K562 (cell line): ENCODE data around the gene PPDPF. TPM values are rescaled to one million over a fixed set of nuclear protein-coding genes. Genes with fewer than 3 reads are reported as not detected.

ENCODE experiments used
- ARID2 ChIP-seq: fragments of 450-650 bp; IDR thresholded peaks from 2 replicates; pipeline ENCODE4 v1.6.1; 2017; ENCODE audit warnings: antibody characterized with exemption, mild to moderate bottlenecking
- ATF2 ChIP-seq: sonication (generic); formaldehyde crosslinking; IDR thresholded peaks from 2 replicates; pipeline ENCODE4 v1.8.1; 2022; ENCODE audit warnings: missing genetic modification reagents
- BRD4 ChIP-seq: fragments of 200-600 bp; sonication (generic); IDR thresholded peaks from 2 replicates; pipeline ENCODE4 v1.6.1; 2017; ENCODE audit warnings: inconsistent platforms
- CHD1 ChIP-seq: fragments of 200-600 bp; sonication (generic); IDR thresholded peaks from one replicate; pipeline ENCODE4 v1.6.1; 2012; ENCODE audit warnings: mild to moderate bottlenecking, moderate library complexity, low read length, inconsistent platforms
- GABPA ChIP-seq: fragments of 200-800 bp; sonication (Bioruptor generic); conservative IDR thresholded peaks from 2 replicates; pipeline ENCODE4 v1.6.1; 2016; ENCODE audit warnings: low read depth, missing genetic modification characterization, missing compliant biosample characterization
- GABPB1 ChIP-seq: sonication (generic); formaldehyde crosslinking; IDR thresholded peaks from 2 replicates; pipeline ENCODE4 v1.8.0; 2022; ENCODE audit warnings: mild to moderate bottlenecking, missing genetic modification reagents
- GATA2 ChIP-seq: sonication (generic); formaldehyde crosslinking; IDR thresholded peaks from 2 replicates; pipeline ENCODE4 v1.4.0; 2020; ENCODE audit warnings: mild to moderate bottlenecking, missing genetic modification reagents
- GTF2F1 ChIP-seq: IDR thresholded peaks from 2 replicates; pipeline ENCODE4 v1.6.1; 2011; ENCODE audit warnings: low read depth, low read length, improper control_type of control experiment
- HDAC3 ChIP-seq: fragments of 450-650 bp; IDR thresholded peaks from 2 replicates; pipeline ENCODE4 v1.6.1; 2018; ENCODE audit warnings: borderline replicate concordance, mild to moderate bottlenecking, moderate library complexity; ENCODE audit not compliant: partially characterized antibody
- HEY1 ChIP-seq: fragments of 250-450 bp; sonication (Bioruptor Pico); IDR thresholded peaks from 2 replicates; pipeline ENCODE4 v1.5.0; 2020; ENCODE audit warnings: mild to moderate bottlenecking, moderate library complexity, borderline replicate concordance
- LARP7 ChIP-seq: fragments of 450-650 bp; IDR thresholded peaks from 2 replicates; pipeline ENCODE4 v1.6.1; 2016
- LEF1 ChIP-seq: fragments of 450-650 bp; IDR thresholded peaks from 2 replicates; pipeline ENCODE4 v1.6.1; 2016; ENCODE audit warnings: mild to moderate bottlenecking
- NR4A1 ChIP-seq, 2 experiments: fragments of 250-450 bp in 1 of 2; fragments of 450-650 bp in 1 of 2; sonication (Bioruptor Pico) in 1 of 2; IDR thresholded peaks; 2 replicates each; pipeline versions ENCODE4 v1.4.0 to v1.6.1; 2016 to 2020; ENCODE audit warnings: mild to moderate bottlenecking in 2 of 2, missing compliant biosample characterization in 1 of 2, missing genetic modification characterization in 1 of 2, moderate library complexity in 1 of 2
- SMC3 ChIP-seq: conservative IDR thresholded peaks from 2 replicates; pipeline ENCODE4 v1.6.1; 2011; ENCODE audit warnings: low read depth, low read length, improper control_type of control experiment; ENCODE audit not compliant: insufficient read depth
- SREBF1 ChIP-seq: fragments of 150-350 bp; IDR thresholded peaks from 2 replicates; pipeline ENCODE4 v1.6.1; 2014; ENCODE audit warnings: antibody characterized with exemption, low read depth, low read length, borderline replicate concordance
- TAL1 ChIP-seq: fragments of 450-650 bp; IDR thresholded peaks from 2 replicates; pipeline ENCODE4 v1.6.1; 2016; ENCODE audit warnings: mild to moderate bottlenecking
- XRCC3 ChIP-seq: fragments of 450-650 bp; IDR thresholded peaks from 2 replicates; pipeline ENCODE4 v1.6.1; 2017; ENCODE audit warnings: mild to moderate bottlenecking, moderate library complexity
- ZBTB17 ChIP-seq: fragments of 450-650 bp; formaldehyde crosslinking; IDR thresholded peaks from 2 replicates; pipeline ENCODE4 v1.4.0; 2020; ENCODE audit warnings: mild to moderate bottlenecking
- ZNF263 ChIP-seq: sonication (generic); formaldehyde crosslinking; IDR thresholded peaks from 2 replicates; pipeline ENCODE4 v1.8.0; 2022; ENCODE audit warnings: mild to moderate bottlenecking, missing genetic modification reagents, borderline replicate concordance
- polyA plus RNA-seq, 8 experiments: library from polyadenylated mRNA; depleted of rRNA in 4 of 8; stranded (reverse) in 5 of 8; unstranded in 3 of 8; fragments of >200 nt; fragmentation: Nextera tagmentation in 2 of 8; fragmentation: Illumina TruSeq in 1 of 8; extraction: Ambion mirVana in 2 of 8; extraction: Trizol in 1 of 8; gene quantifications; 2 replicates each; pipeline versions ENCODE4 v1.2.1 to v1.2.3, GENCODE V29; 2011 to 2014; ENCODE audit warnings: inconsistent platforms in 1 of 8, missing spikeins in 1 of 8
- total RNA-seq, 7 experiments: library from RNA; depleted of rRNA in 6 of 7; stranded (reverse); fragments of >200 nt in 6 of 7; fragmentation: Illumina TruSeq in 2 of 7; extraction: Trizol in 2 of 7; gene quantifications; 2 replicates each; pipeline versions ENCODE4 v1.2.1 to v1.2.3, GENCODE V29; 2011 to 2021; ENCODE audit warnings: low replicate concordance in 1 of 7
- TF ChIP-seq, protein P1 (sequence below): fragments of 250-450 bp; sonication (Bioruptor Pico); IDR thresholded peaks from 2 replicates; pipeline ENCODE4 v1.8.0; 2022; ENCODE audit warnings: moderate library complexity, mild to moderate bottlenecking, inconsistent platforms
- TF ChIP-seq, protein P2 (sequence below): fragments of 250-450 bp; sonication (Bioruptor Pico); IDR thresholded peaks from 2 replicates; pipeline ENCODE4 v1.4.0; 2020; ENCODE audit warnings: mild to moderate bottlenecking, moderate library complexity
- TF ChIP-seq, protein P3 (sequence below): sonication (generic); formaldehyde crosslinking; IDR thresholded peaks from 2 replicates; pipeline ENCODE4 v1.8.0; 2022; ENCODE audit warnings: mild to moderate bottlenecking, missing genetic modification reagents

Gene PPDPF
- total and polyA plus RNA-seq, 9 of the 15 experiments (the other 6 are each of a cell fraction or from before 2014, with no cell fraction given), result 0.77 to 233 (median 10.5) TPM

- TF ChIP-seq HEY1 (no peak), NR4A1 (CRISPR knock-in tag; IDR thresholded peaks at IDR 0.05) (no peak), NR4A1 (tag; IDR thresholded peaks at IDR 0.05) (no peak), CHD1 (no peak), ATF2 (CRISPR knock-in tag) (0 out of 2 replicates have a peak, but pooled peaks have one; percentile 12), TAL1 (no peak), GATA2 (CRISPR knock-in tag) (no peak), LEF1 (no peak), SREBF1 (no peak), ARID2 (no peak), GTF2F1 (no peak), BRD4 (no peak), ZNF263 (CRISPR knock-in tag) (no peak), SMC3 (no peak), ZBTB17 (CRISPR knock-in tag) (no peak), GABPB1 (CRISPR knock-in tag) (no peak), HDAC3 (no peak), GABPA (no peak), XRCC3 (no peak), LARP7 (no peak)
- TF ChIP-seq, protein P1, sequence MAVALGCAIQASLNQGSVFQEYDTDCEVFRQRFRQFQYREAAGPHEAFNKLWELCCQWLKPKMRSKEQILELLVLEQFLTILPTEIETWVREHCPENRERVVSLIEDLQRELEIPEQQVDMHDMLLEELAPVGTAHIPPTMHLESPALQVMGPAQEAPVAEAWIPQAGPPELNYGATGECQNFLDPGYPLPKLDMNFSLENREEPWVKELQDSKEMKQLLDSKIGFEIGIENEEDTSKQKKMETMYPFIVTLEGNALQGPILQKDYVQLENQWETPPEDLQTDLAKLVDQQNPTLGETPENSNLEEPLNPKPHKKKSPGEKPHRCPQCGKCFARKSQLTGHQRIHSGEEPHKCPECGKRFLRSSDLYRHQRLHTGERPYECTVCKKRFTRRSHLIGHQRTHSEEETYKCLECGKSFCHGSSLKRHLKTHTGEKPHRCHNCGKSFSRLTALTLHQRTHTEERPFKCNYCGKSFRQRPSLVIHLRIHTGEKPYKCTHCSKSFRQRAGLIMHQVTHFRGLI (CRISPR knock-in tag), result no peak
- TF ChIP-seq, protein P2, sequence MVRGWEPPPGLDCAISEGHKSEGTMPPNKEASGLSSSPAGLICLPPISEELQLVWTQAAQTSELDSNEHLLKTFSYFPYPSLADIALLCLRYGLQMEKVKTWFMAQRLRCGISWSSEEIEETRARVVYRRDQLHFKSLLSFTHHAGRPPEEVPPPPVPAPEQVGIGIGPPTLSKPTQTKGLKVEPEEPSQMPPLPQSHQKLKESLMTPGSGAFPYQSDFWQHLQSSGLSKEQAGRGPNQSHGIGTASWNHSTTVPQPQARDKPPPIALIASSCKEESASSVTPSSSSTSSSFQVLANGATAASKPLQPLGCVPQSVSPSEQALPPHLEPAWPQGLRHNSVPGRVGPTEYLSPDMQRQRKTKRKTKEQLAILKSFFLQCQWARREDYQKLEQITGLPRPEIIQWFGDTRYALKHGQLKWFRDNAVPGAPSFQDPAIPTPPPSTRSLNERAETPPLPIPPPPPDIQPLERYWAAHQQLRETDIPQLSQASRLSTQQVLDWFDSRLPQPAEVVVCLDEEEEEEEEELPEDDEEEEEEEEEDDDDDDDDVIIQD, result no peak
- TF ChIP-seq, protein P3, sequence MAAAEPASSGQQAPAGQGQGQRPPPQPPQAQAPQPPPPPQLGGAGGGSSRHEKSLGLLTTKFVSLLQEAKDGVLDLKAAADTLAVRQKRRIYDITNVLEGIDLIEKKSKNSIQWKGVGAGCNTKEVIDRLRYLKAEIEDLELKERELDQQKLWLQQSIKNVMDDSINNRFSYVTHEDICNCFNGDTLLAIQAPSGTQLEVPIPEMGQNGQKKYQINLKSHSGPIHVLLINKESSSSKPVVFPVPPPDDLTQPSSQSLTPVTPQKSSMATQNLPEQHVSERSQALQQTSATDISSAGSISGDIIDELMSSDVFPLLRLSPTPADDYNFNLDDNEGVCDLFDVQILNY (CRISPR knock-in tag), result no peak; the same call in 1 of the 2 replicates
These were observed 14.5 kb downstream of the PPDPF start (continued) for GRCh38 chr20:63534831-63535651.
